GM23338 (cell line): ENCODE data around the gene PPDPF.

Experiments
- CREB1 ChIP-seq: fragments of 250-450 bp; sonication (Bioruptor Pico); IDR thresholded peaks from 2 replicates; pipeline ENCODE4 v1.5.0; 2020; ENCODE audit warnings: low read depth, mild to moderate bottlenecking, moderate library complexity
- CTCF ChIP-seq, 2 experiments: fragments of 200-600 bp in 1 of 2; sonication (generic) in 1 of 2; conservative IDR thresholded peaks; 2 replicates each; pipeline versions ENCODE4 v1.5.1 to v1.6.1; 2016 to 2017; ENCODE audit warnings: antibody characterized with exemption in 2 of 2, low read depth in 2 of 2, mild to moderate bottlenecking in 2 of 2, moderate library complexity in 1 of 2
- ETS1 ChIP-seq: IDR thresholded peaks from 2 replicates; pipeline ENCODE4 v1.6.1; 2016; ENCODE audit warnings: antibody characterized with exemption
- EZH2phosphoT487 ChIP-seq: fragments of 200-600 bp; sonication (generic); IDR thresholded peaks from one replicate; pipeline ENCODE4 v1.8.1; 2018; ENCODE audit warnings: antibody characterized with exemption; ENCODE audit not compliant: unreplicated experiment
- JUNB ChIP-seq: IDR thresholded peaks from one replicate; pipeline ENCODE4 v1.6.1; 2016; ENCODE audit warnings: antibody characterized with exemption; ENCODE audit not compliant: unreplicated experiment
- POLR2AphosphoS5 ChIP-seq: IDR thresholded peaks from 2 replicates; pipeline ENCODE4 v1.6.1; 2016; ENCODE audit warnings: antibody characterized with exemption, low read depth
- ZNF114 ChIP-seq: fragments of 250-450 bp; sonication (Bioruptor Pico); IDR thresholded peaks from 2 replicates; pipeline ENCODE4 v1.5.0; 2020; ENCODE audit warnings: mild to moderate bottlenecking, moderate library complexity
- ZNF462 ChIP-seq: fragments of 250-450 bp; sonication (Bioruptor Pico); IDR thresholded peaks from 2 replicates; pipeline ENCODE4 v1.5.0; 2020; ENCODE audit warnings: mild to moderate bottlenecking, moderate library complexity

- TF ChIP-seq CTCF (conservative IDR thresholded peaks at IDR 0.05; ENCODE audit: low read depth in 2 of 2) = no peak
- TF ChIP-seq ETS1 = no peak
- no peak for TF ChIP-seq POLR2AphosphoS5
- TF ChIP-seq ZNF462 = no peak
- TF ChIP-seq CREB1 (CRISPR knock-in tag) = no peak
- TF ChIP-seq ZNF114 (CRISPR knock-in tag) = no peak
- no peak for TF ChIP-seq EZH2phosphoT487
- TF ChIP-seq JUNB = no peak
These were observed 15.8 kb downstream of the PPDPF start for GRCh38 chr20:63536241-63536977.
